Hematopoietic multipotent progenitor cell (in vitro differentiated cells): Measurements from ENCODE around the gene STX17. TPM values are rescaled to one million over a fixed set of nuclear protein-coding genes. Genes with fewer than 3 reads are reported as not detected.
"Not testable (repeated sequence)": the region's sequence is repeated elsewhere in the genome, so short reads cannot be mapped to it uniquely, and the experiment has no call there.

Experiments used
- DNase-seq, 3 donors: peaks; one replicate each; pipeline ENCODE4 v3.0.0-alpha.2; 2011 to 2015; ENCODE audit warnings: low read depth in 2 of 3, low spot score in 2 of 3
- total RNA-seq: library from RNA; depleted of rRNA; stranded (reverse); fragments of >200 nt; gene quantifications from one replicate; pipeline ENCODE4 v1.2.3, GENCODE V29; 2012

The STX17 gene
- 15.1 TPM for total RNA-seq

DNA sequence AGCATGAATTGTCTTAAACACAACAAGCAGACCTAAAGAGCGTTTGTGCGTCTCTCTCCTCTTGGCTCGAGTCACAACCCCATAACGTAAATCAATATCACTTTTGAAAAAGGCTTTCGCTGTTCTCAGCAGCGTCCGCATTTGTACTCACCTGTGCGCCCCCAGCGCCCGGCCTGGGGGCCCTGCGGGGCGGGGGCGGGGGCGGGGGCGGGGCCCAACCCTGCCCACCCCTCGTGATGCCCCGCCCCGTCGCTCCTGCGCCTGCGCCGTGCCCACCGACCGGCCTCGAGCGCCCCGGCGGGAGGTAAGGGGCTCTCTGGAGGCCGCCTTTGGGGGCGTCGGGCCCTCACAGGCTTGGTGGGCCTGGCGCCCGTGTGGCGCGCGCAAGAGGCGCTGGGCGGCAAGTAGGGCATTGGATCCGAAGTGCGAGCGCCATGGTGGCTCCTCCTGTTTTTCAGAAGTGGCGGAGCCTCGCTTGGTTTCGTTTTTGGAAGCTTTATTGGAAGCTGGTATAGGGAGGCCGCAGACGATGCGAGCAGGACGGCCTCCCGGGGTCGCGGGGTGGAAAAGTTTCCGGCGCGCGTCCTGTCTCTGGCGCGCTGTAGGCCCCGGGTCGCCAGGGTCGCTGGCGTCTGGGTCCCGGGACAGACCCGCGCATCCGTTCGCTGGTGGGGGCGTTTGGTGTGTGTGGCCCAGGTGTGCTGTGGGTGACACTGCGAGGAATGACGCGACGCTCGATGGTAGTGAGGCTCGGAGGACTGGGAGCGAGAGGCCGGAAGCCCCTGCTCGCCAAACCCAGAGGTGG is at the start of gene STX17:
STX17 (plus strand) TSS at position 252 of the 805 bp plus-strand sequence. CDS start 8,586 bp downstream, outside the sequence.
- DNase-seq, result peak; percentile 77 to 89 (median 84)

- DNase-seq, result not testable (repeated sequence)
These were observed 48.9 kb upstream of the STX17 start for GRCh38 chr9:99857576-99857975.

- DNase-seq, result no peak
These were observed 48.4 kb upstream of the STX17 start for GRCh38 chr9:99858087-99858486.

DNA sequence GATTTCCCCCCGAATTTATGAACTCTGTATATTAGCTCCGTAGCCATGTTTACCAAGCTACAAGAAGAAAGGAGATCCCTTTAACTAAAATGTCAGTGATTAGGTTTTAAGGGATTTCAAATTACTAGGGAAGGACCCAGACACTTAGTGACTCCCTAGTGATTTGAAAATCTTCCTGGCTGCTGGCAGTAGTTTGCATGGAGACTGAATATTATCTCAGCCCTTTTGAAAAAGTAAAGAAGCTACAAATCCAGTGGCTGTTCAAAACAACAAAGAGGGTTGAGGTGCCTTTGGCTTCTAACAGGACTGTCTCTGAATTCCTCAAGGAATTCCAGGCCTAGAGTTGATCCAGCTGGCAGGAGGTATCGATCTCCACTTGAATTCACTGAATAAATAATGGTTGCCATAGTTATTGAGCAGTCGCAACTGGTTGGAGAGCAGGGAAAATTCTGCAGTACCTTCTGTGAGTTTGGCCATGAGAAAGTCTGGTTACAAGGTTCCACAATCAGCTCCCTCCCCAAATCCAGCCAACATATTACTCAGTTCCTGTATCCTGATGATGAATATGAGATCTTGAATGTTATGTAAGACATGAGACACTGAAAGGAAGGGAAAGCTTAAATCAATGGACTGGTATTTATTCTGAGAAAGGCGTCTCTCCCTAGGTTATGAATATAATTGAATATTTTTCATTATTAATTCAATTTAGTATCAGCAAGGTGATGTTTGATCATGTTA is 47.0 kb upstream of the STX17 start:
- DNase-seq, result no peak

GRCh38 chr9:99860266-99860665 is 46.2 kb upstream of the STX17 start:
- no peak for DNase-seq

DNA sequence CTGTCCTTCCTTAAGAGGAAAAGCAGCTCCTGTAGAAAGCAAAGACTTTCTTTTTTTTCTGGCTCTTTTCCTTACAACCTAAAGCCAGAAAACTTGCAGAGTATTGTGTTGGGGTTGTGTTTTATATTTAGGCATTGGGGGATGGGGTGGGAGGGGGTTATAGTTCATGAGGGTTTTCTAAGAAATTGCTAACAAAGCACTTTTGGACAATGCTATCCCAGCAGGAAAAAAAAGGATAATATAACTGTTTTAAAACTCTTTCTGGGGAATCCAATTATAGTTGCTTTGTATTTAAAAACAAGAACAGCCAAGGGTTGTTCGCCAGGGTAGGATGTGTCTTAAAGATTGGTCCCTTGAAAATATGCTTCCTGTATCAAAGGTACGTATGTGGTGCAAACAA is 42.5 kb upstream of the STX17 start:
- DNase-seq, result no peak

DNA sequence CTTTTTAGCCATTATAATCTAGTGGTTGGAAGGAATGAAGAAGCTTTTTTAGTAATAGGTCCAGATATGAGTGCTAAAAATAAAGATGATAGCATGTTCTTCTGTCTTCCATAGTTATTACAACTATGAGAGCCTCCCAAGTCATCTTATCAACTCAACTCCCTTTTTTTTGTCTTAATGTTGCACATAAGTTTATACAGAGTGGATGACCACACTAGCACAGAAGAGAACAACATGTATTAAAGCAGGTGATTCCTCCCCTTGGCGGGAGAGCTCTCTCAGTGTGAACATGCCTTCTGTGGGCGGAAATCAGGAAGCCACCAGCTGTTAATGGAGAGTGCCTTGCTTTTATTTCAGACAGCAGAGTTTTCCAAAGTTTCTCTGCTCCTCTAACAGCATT is 40.1 kb upstream of the STX17 start:
- DNase-seq, result no peak

DNA sequence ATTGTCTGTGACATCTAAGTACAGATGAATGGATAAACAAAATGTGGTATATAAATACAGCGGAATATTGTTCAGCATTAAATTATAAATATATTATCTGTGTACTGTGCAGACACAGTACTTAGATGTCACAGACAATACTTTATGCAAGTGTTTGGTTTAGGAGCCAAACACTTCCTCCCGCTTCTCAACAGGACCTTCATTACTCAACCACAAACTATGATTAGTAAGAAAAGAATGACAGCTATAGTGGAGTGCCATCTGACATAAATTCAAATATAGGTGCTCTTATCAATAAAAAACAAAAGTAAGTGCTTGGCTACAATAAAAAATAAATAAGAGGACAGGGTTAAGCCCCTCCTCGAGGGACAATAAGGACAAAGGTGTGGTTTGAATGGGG is 38.9 kb upstream of the STX17 start:
- DNase-seq, result no peak

DNA sequence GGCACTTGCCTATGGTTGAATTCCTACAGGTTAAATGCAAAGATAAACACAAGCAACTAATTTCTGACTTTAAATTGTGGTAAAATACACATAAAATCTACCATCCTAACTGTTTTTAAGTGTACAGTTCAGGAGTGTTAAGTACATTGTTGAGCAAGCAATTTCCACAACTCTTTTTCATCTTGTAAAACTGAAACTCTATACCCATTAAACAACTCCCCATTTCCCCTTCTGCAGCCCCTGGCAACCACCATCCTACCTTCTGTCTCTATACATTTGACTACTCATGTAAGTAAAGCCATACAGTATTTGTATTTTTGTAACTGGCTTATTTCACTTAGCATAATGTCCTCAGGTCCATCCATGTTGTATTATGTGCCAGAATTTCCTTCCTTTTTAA is 38.5 kb upstream of the STX17 start:
- no peak for DNase-seq

GRCh38 chr9:99868845-99869244 is 37.6 kb upstream of the STX17 start:
- no peak for DNase-seq

- DNase-seq, result no peak
These were observed 36.3 kb upstream of the STX17 start for GRCh38 chr9:99870126-99870525.

DNA sequence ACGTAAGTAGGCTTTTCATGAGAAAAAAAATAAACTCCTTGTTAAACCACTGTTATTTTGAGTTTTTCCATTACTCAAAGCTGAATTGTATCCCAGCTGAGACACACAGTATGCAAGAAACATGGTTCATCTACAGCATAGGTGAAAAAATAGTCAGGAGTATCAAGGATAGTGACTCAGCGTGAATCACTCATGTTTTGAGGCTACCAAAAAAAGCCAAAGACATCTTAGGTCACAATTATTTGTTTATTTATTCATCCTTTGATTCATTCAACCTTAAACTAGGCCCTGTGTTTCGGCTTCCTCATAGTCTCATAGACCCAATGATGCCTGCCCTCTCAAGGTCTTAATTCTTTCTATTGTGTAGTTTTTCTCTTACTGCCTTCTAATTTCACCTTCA is 32.9 kb upstream of the STX17 start:
- no peak for DNase-seq

DNA sequence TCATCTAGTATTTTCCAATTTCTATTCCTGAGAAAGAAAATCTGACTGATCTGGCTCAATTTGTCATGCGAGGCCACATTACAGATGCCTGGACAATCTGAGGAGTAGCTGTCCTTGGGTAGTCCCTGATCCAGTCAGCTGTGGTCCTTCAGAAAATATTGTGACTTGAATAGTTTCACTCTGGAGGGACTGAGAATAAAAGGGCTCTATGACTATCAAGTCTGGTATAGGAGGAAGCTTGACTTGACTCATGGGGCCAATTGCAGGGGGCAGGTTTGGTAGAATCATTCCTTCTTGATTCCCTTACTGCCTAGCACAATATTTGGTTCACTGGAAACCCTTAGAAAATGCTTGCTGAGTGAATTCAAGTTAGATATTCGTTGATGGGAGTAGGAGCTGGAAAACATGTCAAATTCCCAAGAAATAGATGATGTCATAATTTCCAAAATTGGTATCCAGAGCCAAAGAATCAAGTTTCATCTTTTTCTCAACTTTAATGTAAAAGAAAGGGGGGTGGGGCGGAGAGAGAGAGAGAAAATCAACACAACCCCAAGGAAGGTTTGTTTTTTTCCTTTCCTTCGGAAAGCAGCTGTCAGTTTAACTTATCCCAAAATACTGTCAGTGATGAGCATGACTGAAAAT is 32.4 kb upstream of the STX17 start:
- no peak for DNase-seq

DNA sequence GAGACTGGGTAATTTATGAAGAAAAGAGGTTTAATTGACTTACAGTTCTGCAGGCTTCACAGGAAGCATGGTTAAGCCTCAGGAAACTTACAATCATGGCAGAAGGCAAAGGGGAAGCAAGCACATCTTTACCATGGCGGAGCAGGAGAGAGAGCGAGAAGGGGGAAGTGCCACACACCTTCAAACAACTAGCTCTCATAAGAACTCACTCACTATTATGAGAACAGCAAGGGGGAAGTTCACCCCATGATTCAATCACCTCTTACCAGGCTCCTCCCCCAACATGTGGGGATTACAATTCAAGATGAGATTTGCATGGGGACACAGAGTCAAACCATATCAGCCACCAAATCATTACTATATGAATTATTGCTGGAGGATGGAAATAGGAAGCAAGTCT is 30.3 kb upstream of the STX17 start:
- no peak for DNase-seq

- DNase-seq, result no peak
These were observed 27.8 kb upstream of the STX17 start for GRCh38 chr9:99878651-99879050.

DNA sequence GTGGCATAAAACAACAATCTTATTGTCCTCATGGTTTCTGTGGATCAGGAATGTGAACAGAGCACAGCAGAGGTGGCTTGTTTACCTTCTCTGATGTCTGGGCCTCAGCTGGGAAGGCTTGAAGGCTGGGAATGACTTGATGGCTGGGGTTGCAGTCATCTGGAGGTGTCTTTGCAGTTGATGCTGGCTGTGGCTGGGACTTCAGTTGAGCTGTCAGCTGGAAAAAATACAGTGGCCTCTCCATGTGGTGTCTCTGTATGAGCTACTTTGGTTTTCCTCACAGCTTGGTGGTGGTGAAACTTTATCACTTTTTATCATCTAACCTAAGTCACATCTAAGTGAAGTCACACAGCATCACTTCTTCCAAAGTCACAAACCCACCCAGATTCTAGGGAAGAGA is 24.7 kb upstream of the STX17 start:
- DNase-seq, result no peak

GRCh38 chr9:99885747-99886146 is 20.7 kb upstream of the STX17 start:
- peak in 1 of 3 donors; percentile 46 for DNase-seq

GRCh38 chr9:99889120-99889519 is 17.3 kb upstream of the STX17 start:
- DNase-seq, result no peak

GRCh38 chr9:99894826-99895225 is 11.6 kb upstream of the STX17 start:
- no peak for DNase-seq

DNA sequence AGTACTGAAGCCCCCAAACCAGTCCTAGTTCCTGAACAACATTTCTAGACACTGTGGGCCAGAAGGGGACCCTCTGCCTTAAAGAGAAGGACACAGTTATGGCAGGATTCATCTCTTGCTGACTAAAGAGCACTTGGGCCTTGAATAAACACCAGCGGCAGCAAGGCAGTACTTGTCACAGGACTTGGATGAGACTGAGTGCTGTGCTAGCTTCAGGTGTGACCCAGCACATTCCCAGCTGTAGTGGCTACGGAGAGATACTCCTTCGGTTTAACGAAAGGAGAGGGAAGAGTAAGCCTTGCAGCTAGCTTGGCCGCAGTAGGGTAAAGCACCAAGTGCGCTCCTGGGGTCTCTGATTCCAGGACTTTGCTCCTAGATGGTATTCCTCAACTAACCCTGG is 10.9 kb upstream of the STX17 start:
- no peak for DNase-seq

DNA sequence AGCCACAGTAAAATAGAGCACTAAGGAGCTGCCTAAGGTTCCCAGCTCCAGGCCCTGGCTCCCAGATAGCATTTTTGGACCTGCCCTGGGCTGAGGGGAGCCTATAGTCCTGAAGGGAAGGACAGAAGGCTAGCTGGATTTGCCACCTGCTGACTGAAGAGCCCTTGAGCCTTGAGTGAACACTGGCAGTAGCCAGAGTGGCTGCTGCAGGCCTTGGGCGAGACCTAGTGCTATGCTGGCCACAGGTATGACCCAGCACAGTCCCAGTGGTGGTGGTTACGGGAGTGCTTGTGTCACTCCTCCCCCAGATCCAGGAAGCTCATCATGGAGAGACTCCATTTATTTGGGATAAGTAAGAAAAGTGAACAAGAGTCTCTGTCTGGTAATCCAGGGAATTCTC is 10.3 kb upstream of the STX17 start:
- DNase-seq, result no peak

DNA sequence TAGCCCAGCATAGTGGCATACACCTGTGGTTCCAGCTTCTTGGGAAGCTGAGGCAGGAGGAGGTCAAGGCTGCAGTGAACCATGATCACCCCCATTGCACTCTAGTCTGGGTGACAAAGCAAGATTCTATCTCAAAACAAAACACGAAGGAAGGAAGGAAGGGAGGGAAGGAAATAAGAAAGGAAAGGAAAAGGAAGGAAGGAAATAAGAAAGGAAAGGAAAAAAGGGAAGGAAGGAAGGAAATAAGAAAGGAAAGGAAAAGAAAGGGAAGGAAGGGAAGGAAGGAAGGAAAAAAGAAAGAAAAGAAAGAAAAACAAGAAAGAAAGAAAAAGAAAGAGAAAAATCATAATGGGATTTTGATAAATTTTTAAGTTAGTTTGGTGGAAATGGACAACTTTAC is 3.1 kb upstream of the STX17 start:
- no peak for DNase-seq
